Diencephalon (tissue), 1 donor: ENCODE data around the gene GNA15. TPM values are rescaled to one million over a fixed set of nuclear protein-coding genes. Genes with fewer than 3 reads are reported as not detected.

Source experiments
- total RNA-seq: library from RNA; depleted of rRNA; stranded (reverse); fragments of >200 nt; gene quantifications from one replicate; pipeline ENCODE4 v1.2.3, GENCODE V29; 2014

The GNA15 gene
- total RNA-seq = 1.4 TPM

GRCh38 chr19:3135961-3136683, at the start of gene GNA15:
Gene GNA15 (plus strand): TSS chr19:3136033. CDS start chr19:3136451, 418 bp downstream.

GRCh38 chr19:3178377-3178972, 42.6 kb downstream of the GNA15 start, which contains the start of gene S1PR4:
Gene S1PR4 (plus strand): TSS chr19:3178769. CDS start chr19:3178793, 24 bp downstream.

GRCh38 chr19:3185461-3186159, 49.8 kb downstream of the GNA15 start, which contains the start of gene NCLN:
Gene NCLN (plus strand): TSS chr19:3185930. CDS start chr19:3186031, 101 bp downstream.

Other genes with a start within 250 kb of the GNA15 start
- 6.0 TPM for gene ZNF57, start 235.1 kb upstream of the GNA15 start, total RNA-seq
- gene ZNF77, start 191.1 kb upstream of the GNA15 start, total RNA-seq = 7.4 TPM
- 3.9 TPM for gene TLE6, start 158.5 kb upstream of the GNA15 start, total RNA-seq
- 27.2 TPM for gene TLE2, start 106.8 kb upstream of the GNA15 start, total RNA-seq
- 160 TPM for gene TLE5, start 73.5 kb upstream of the GNA15 start, total RNA-seq
- gene GNA11, start 41.7 kb upstream of the GNA15 start, total RNA-seq = 51.2 TPM
- gene S1PR4, start 42.7 kb downstream of the GNA15 start, total RNA-seq = 0.23 TPM
- 13.4 TPM for gene NCLN, start 49.9 kb downstream of the GNA15 start, total RNA-seq
- gene CELF5, start 88.6 kb downstream of the GNA15 start, total RNA-seq = 63.7 TPM
- 2.8 TPM for gene NFIC, start 230.6 kb downstream of the GNA15 start, total RNA-seq